Measurements from ENCODE around the gene FCMR.

Gene FCMR

GRCh38 chr1:206921772-206922265 is at the start of gene FCMR:
Gene FCMR, minus strand, starts transcription at chr1:206921941. Its CDS starts 87 bp downstream, at chr1:206921854.
- no peaks in the 10 kb centered on the region for H3K9me3 Mint-ChIP-seq
- no peak within 1 kb of the TSS for H3K27ac Mint-ChIP-seq
- no peak within 1 kb of the TSS for H3K4me3 Mint-ChIP-seq
- peaks cover 4% of the 10 kb centered on the region for H3K36me3 Mint-ChIP-seq
- no peaks in the 10 kb centered on the region for H3K27me3 Mint-ChIP-seq
- peaks cover 39% of the 10 kb centered on the region for H3K4me1 Mint-ChIP-seq

GRCh38 chr1:206971029-206971655 is 49.4 kb upstream of the FCMR start:
- H3K27me3 Mint-ChIP-seq, result no peaks in the 10 kb centered on the region
- H3K27ac Mint-ChIP-seq, result no peak overlapping the region

GRCh38 chr1:206970446-206970845 is 48.7 kb upstream of the FCMR start, which contains the start of gene FCAMR:
Gene FCAMR, minus strand, starts transcription at chr1:206970460. Its CDS starts 335 bp downstream, at chr1:206970125.
- no peaks in the 10 kb centered on the region for H3K9me3 Mint-ChIP-seq

More at GRCh38 chr1:206971029-206971655, 49.4 kb upstream of the FCMR start:
- Mint-ChIP-seq H3K4me3 (no peak overlapping the region), H3K9me3 (no peaks in the 10 kb centered on the region), H3K4me1 (peaks cover 26% of the 10 kb centered on the region), H3K36me3 (no peaks in the 10 kb centered on the region)

GRCh38 chr1:206969090-206969489 is 47.3 kb upstream of the FCMR start:
- Mint-ChIP-seq H3K27ac (no peak overlapping the region), H3K36me3 (no peaks in the 10 kb centered on the region), H3K4me3 (no peak overlapping the region), H3K4me1 (peaks cover 29% of the 10 kb centered on the region), H3K9me3 (no peaks in the 10 kb centered on the region), H3K27me3 (no peaks in the 10 kb centered on the region)

More at GRCh38 chr1:206970446-206970845, 48.7 kb upstream of the FCMR start, which contains the start of gene FCAMR:
- Mint-ChIP-seq H3K4me1 (peaks cover 28% of the 10 kb centered on the region), H3K27ac (no peak within 1 kb of the TSS), H3K27me3 (no peaks in the 10 kb centered on the region), H3K36me3 (no peaks in the 10 kb centered on the region), H3K4me3 (no peak within 1 kb of the TSS)

GRCh38 chr1:206967096-206967849 is 45.5 kb upstream of the FCMR start:
- Mint-ChIP-seq H3K27me3 (no peaks in the 10 kb centered on the region), H3K27ac (peak overlapping the region; percentile 46), H3K9me3 (no peaks in the 10 kb centered on the region), H3K4me3 (peak overlapping the region; percentile 49), H3K36me3 (no peaks in the 10 kb centered on the region), H3K4me1 (peaks cover 43% of the 10 kb centered on the region)

GRCh38 chr1:206965781-206966180 is 44.0 kb upstream of the FCMR start:
- no peaks in the 10 kb centered on the region for H3K27me3 Mint-ChIP-seq
- H3K27ac Mint-ChIP-seq, result no peak overlapping the region
- H3K9me3 Mint-ChIP-seq, result no peaks in the 10 kb centered on the region
- no peak overlapping the region for H3K4me3 Mint-ChIP-seq
- peaks cover 51% of the 10 kb centered on the region for H3K4me1 Mint-ChIP-seq
- H3K36me3 Mint-ChIP-seq, result no peaks in the 10 kb centered on the region

- Mint-ChIP-seq H3K4me3 (no peak overlapping the region), H3K27ac (no peak overlapping the region), H3K9me3 (no peaks in the 10 kb centered on the region), H3K4me1 (peaks cover 48% of the 10 kb centered on the region), H3K27me3 (no peaks in the 10 kb centered on the region), H3K36me3 (no peaks in the 10 kb centered on the region)
Observed at GRCh38 chr1:206963740-206964139, 42.0 kb upstream of the FCMR start.

- Mint-ChIP-seq H3K27ac (no peak overlapping the region), H3K27me3 (no peaks in the 10 kb centered on the region)
Observed at GRCh38 chr1:206963119-206963712, 41.5 kb upstream of the FCMR start.

GRCh38 chr1:206962272-206962671 is 40.5 kb upstream of the FCMR start:
- Mint-ChIP-seq H3K9me3 (no peaks in the 10 kb centered on the region), H3K4me1 (peaks cover 34% of the 10 kb centered on the region), H3K36me3 (no peaks in the 10 kb centered on the region), H3K27me3 (no peaks in the 10 kb centered on the region), H3K27ac (no peak overlapping the region), H3K4me3 (no peak overlapping the region)

More at GRCh38 chr1:206963119-206963712, 41.5 kb upstream of the FCMR start:
- Mint-ChIP-seq H3K4me3 (no peak overlapping the region), H3K9me3 (no peaks in the 10 kb centered on the region), H3K4me1 (peaks cover 43% of the 10 kb centered on the region), H3K36me3 (no peaks in the 10 kb centered on the region)

- H3K9me3 Mint-ChIP-seq, result no peaks in the 10 kb centered on the region
- H3K27me3 Mint-ChIP-seq, result no peaks in the 10 kb centered on the region
- no peaks in the 10 kb centered on the region for H3K36me3 Mint-ChIP-seq
- H3K4me3 Mint-ChIP-seq, result no peak overlapping the region
- H3K4me1 Mint-ChIP-seq, result peaks cover 28% of the 10 kb centered on the region
- no peak overlapping the region for H3K27ac Mint-ChIP-seq
Observed at GRCh38 chr1:206961668-206962067, 39.9 kb upstream of the FCMR start.

- Mint-ChIP-seq H3K27ac (no peak overlapping the region), H3K9me3 (no peaks in the 10 kb centered on the region), H3K27me3 (no peaks in the 10 kb centered on the region), H3K4me1 (peaks cover 26% of the 10 kb centered on the region), H3K4me3 (no peak overlapping the region), H3K36me3 (no peaks in the 10 kb centered on the region)
Observed at GRCh38 chr1:206960676-206961386, 39.1 kb upstream of the FCMR start.

GRCh38 chr1:206958144-206958543 is 36.4 kb upstream of the FCMR start:
- H3K36me3 Mint-ChIP-seq, result no peaks in the 10 kb centered on the region
- H3K27me3 Mint-ChIP-seq, result no peaks in the 10 kb centered on the region
- H3K4me3 Mint-ChIP-seq, result no peak overlapping the region
- H3K4me1 Mint-ChIP-seq, result peaks cover 17% of the 10 kb centered on the region
- H3K9me3 Mint-ChIP-seq, result no peaks in the 10 kb centered on the region
- no peak overlapping the region for H3K27ac Mint-ChIP-seq

GRCh38 chr1:206957639-206958038 is 35.9 kb upstream of the FCMR start:
- no peaks in the 10 kb centered on the region for H3K36me3 Mint-ChIP-seq
- no peak overlapping the region for H3K27ac Mint-ChIP-seq
- no peaks in the 10 kb centered on the region for H3K27me3 Mint-ChIP-seq
- H3K4me3 Mint-ChIP-seq, result no peak overlapping the region
- H3K9me3 Mint-ChIP-seq, result no peaks in the 10 kb centered on the region
- peaks cover 12% of the 10 kb centered on the region for H3K4me1 Mint-ChIP-seq

- no peaks in the 10 kb centered on the region for H3K4me1 Mint-ChIP-seq
- no peaks in the 10 kb centered on the region for H3K9me3 Mint-ChIP-seq
- no peak overlapping the region for H3K4me3 Mint-ChIP-seq
- H3K36me3 Mint-ChIP-seq, result no peaks in the 10 kb centered on the region
- no peak overlapping the region for H3K27ac Mint-ChIP-seq
- H3K27me3 Mint-ChIP-seq, result no peaks in the 10 kb centered on the region
Observed at GRCh38 chr1:206955476-206956451, 34.0 kb upstream of the FCMR start.
